HG03175 (cell line): ENCODE measurements around the gene CALCOCO2.
"Not testable (repeated sequence)": the region's sequence is repeated elsewhere in the genome, so short reads cannot be mapped to it uniquely, and the experiment has no call there.

Experiments
- ATAC-seq: cut with Tn5 transposase; IDR thresholded peaks from one replicate; pipeline ENCODE4 v1.9.1; 2021; ENCODE audit warnings: mild to moderate bottlenecking, moderate library complexity; ENCODE audit not compliant: unreplicated experiment

The CALCOCO2 gene

GRCh38 chr17:48830840-48831548, at the start of gene CALCOCO2:
CALCOCO2 (plus strand) TSS chr17:48831035; CDS start chr17:48841708, 10,673 bp downstream.
- ATAC-seq: peak; percentile 84

GRCh38 chr17:48787828-48788227, 43.0 kb upstream of the CALCOCO2 start:
- ATAC-seq: no peak

- ATAC-seq: no peak
These were observed 40.2 kb upstream of the CALCOCO2 start for GRCh38 chr17:48790607-48791127.

- no peak for ATAC-seq
These were observed 39.5 kb upstream of the CALCOCO2 start for GRCh38 chr17:48791128-48792032.

- no peak for ATAC-seq
These were observed 38.6 kb upstream of the CALCOCO2 start for GRCh38 chr17:48792033-48792798.

- ATAC-seq: no peak
These were observed 35.2 kb upstream of the CALCOCO2 start for GRCh38 chr17:48795444-48796162.

GRCh38 chr17:48796163-48796522, 34.7 kb upstream of the CALCOCO2 start:
- ATAC-seq: not testable (repeated sequence)

GRCh38 chr17:48799069-48799723, 31.6 kb upstream of the CALCOCO2 start:
- ATAC-seq: no peak

- no peak for ATAC-seq
These were observed 30.1 kb upstream of the CALCOCO2 start for GRCh38 chr17:48800626-48801217.

GRCh38 chr17:48804936-48805411, 25.9 kb upstream of the CALCOCO2 start:
- no peak for ATAC-seq

GRCh38 chr17:48809182-48809581, 21.7 kb upstream of the CALCOCO2 start:
- no peak for ATAC-seq

- ATAC-seq: no peak
These were observed 18.8 kb upstream of the CALCOCO2 start for GRCh38 chr17:48812001-48812400.

GRCh38 chr17:48814504-48814903, 16.3 kb upstream of the CALCOCO2 start:
- no peak for ATAC-seq

- no peak for ATAC-seq
These were observed 15.5 kb upstream of the CALCOCO2 start for GRCh38 chr17:48815311-48815710.

- no peak for ATAC-seq
These were observed 14.4 kb upstream of the CALCOCO2 start for GRCh38 chr17:48816438-48816773.

GRCh38 chr17:48816774-48817590, 13.9 kb upstream of the CALCOCO2 start, which contains the start of gene TTLL6:
TTLL6 (minus strand) TSS chr17:48817229; CDS start chr17:48817072, 157 bp downstream.
- peak; percentile 76 for ATAC-seq

GRCh38 chr17:48818361-48818841, 12.4 kb upstream of the CALCOCO2 start:
- no peak for ATAC-seq

- no peak for ATAC-seq
These were observed 11.4 kb upstream of the CALCOCO2 start for GRCh38 chr17:48819466-48819865.
